HEK293 (cell line): ENCODE data around the gene MTX1.
A peak's percentile ranks its signal among the peaks of the same experiment; 100 is the strongest.

Experiments
- BCL11A ChIP-seq: fragments of 450-650 bp; formaldehyde crosslinking; IDR thresholded peaks from 2 replicates; pipeline ENCODE4 v1.5.1; 2016; ENCODE audit warnings: low read depth, missing biosample characterization, missing genetic modification characterization
- FEZF1 ChIP-seq: fragments of 450-650 bp; formaldehyde crosslinking; IDR thresholded peaks from 2 replicates; pipeline ENCODE4 v1.5.1; 2016; ENCODE audit warnings: missing biosample characterization, missing genetic modification characterization
- GLIS1 ChIP-seq: fragments of 450-650 bp; formaldehyde crosslinking; IDR thresholded peaks from 2 replicates; pipeline ENCODE4 v1.5.1; 2016; ENCODE audit warnings: missing biosample characterization, missing genetic modification characterization
- KLF10 ChIP-seq: fragments of 450-650 bp; IDR thresholded peaks from 2 replicates; pipeline ENCODE4 v1.5.1; 2018; ENCODE audit warnings: missing biosample characterization, mild to moderate bottlenecking, missing genetic modification characterization
- KLF8 ChIP-seq: fragments of 450-650 bp; formaldehyde crosslinking; IDR thresholded peaks from 2 replicates; pipeline ENCODE4 v1.5.1; 2016; ENCODE audit warnings: missing biosample characterization, missing genetic modification characterization
- ZBTB17 ChIP-seq: fragments of 450-650 bp; formaldehyde crosslinking; IDR thresholded peaks from 2 replicates; pipeline ENCODE4 v1.5.1; 2016; ENCODE audit warnings: missing biosample characterization, missing genetic modification characterization
- ZFP37 ChIP-seq: fragments of 450-650 bp; formaldehyde crosslinking; IDR thresholded peaks from 2 replicates; pipeline ENCODE4 v1.5.1; 2016; ENCODE audit warnings: missing biosample characterization, missing genetic modification characterization
- ZIC2 ChIP-seq: fragments of 450-650 bp; formaldehyde crosslinking; IDR thresholded peaks from 2 replicates; pipeline ENCODE4 v1.5.1; 2016; ENCODE audit warnings: missing biosample characterization, missing genetic modification characterization
- ZNF133 ChIP-seq: fragments of 450-650 bp; formaldehyde crosslinking; IDR thresholded peaks from 2 replicates; pipeline ENCODE4 v1.5.1; 2016; ENCODE audit warnings: missing biosample characterization, missing genetic modification characterization
- ZNF157 ChIP-seq: fragments of 450-650 bp; formaldehyde crosslinking; IDR thresholded peaks from 2 replicates; pipeline ENCODE4 v1.5.1; 2016; ENCODE audit warnings: missing biosample characterization, missing genetic modification characterization
- ZNF16 ChIP-seq: fragments of 450-650 bp; formaldehyde crosslinking; IDR thresholded peaks from 2 replicates; pipeline ENCODE4 v1.5.1; 2016; ENCODE audit warnings: low read depth, missing biosample characterization, missing genetic modification characterization
- ZNF2 ChIP-seq: fragments of 450-650 bp; formaldehyde crosslinking; IDR thresholded peaks from 2 replicates; pipeline ENCODE4 v1.5.1; 2016; ENCODE audit warnings: missing biosample characterization, missing genetic modification characterization
- ZNF211 ChIP-seq: fragments of 450-650 bp; formaldehyde crosslinking; IDR thresholded peaks from 2 replicates; pipeline ENCODE4 v1.5.1; 2016; ENCODE audit warnings: low read depth, missing biosample characterization, missing genetic modification characterization
- ZNF221 ChIP-seq: fragments of 450-650 bp; formaldehyde crosslinking; IDR thresholded peaks from 2 replicates; pipeline ENCODE4 v1.5.1; 2017; ENCODE audit warnings: missing biosample characterization, missing genetic modification characterization, borderline replicate concordance
- ZNF311 ChIP-seq: fragments of 450-650 bp; formaldehyde crosslinking; IDR thresholded peaks from 2 replicates; pipeline ENCODE4 v1.5.1; 2017; ENCODE audit warnings: missing biosample characterization, missing genetic modification characterization, borderline replicate concordance
- ZNF324 ChIP-seq: fragments of 450-650 bp; formaldehyde crosslinking; IDR thresholded peaks from 2 replicates; pipeline ENCODE4 v1.5.1; 2016; ENCODE audit warnings: missing biosample characterization, missing genetic modification characterization
- ZNF354C ChIP-seq: fragments of 450-650 bp; formaldehyde crosslinking; IDR thresholded peaks from 2 replicates; pipeline ENCODE4 v1.5.1; 2016; ENCODE audit warnings: missing biosample characterization, missing genetic modification characterization, low read depth, borderline replicate concordance
- ZNF366 ChIP-seq: fragments of 450-650 bp; formaldehyde crosslinking; conservative IDR thresholded peaks from 2 replicates; pipeline ENCODE4 v1.5.1; 2016; ENCODE audit warnings: missing biosample characterization, missing genetic modification characterization
- ZNF391 ChIP-seq: fragments of 450-650 bp; formaldehyde crosslinking; IDR thresholded peaks from 2 replicates; pipeline ENCODE4 v1.5.1; 2016; ENCODE audit warnings: low read depth, missing biosample characterization, missing genetic modification characterization, borderline replicate concordance
- ZNF48 ChIP-seq: fragments of 450-650 bp; formaldehyde crosslinking; IDR thresholded peaks from 2 replicates; pipeline ENCODE4 v1.5.1; 2016; ENCODE audit warnings: missing biosample characterization, missing genetic modification characterization
- ZNF510 ChIP-seq: fragments of 450-650 bp; formaldehyde crosslinking; IDR thresholded peaks from 2 replicates; pipeline ENCODE4 v1.5.1; 2018; ENCODE audit warnings: mild to moderate bottlenecking, missing genetic modification characterization, missing biosample characterization; ENCODE audit not compliant: insufficient replicate concordance
- ZNF514 ChIP-seq: fragments of 450-650 bp; formaldehyde crosslinking; IDR thresholded peaks from 2 replicates; pipeline ENCODE4 v1.5.1; 2016; ENCODE audit warnings: missing biosample characterization, missing genetic modification characterization
- ZNF530 ChIP-seq: fragments of 450-650 bp; formaldehyde crosslinking; IDR thresholded peaks from 2 replicates; pipeline ENCODE4 v1.5.1; 2016; ENCODE audit warnings: low read depth, missing biosample characterization, missing genetic modification characterization
- ZNF549 ChIP-seq: fragments of 450-650 bp; IDR thresholded peaks from 2 replicates; pipeline ENCODE4 v1.5.1; 2018; ENCODE audit warnings: missing biosample characterization, missing genetic modification characterization, mild to moderate bottlenecking, inconsistent platforms, moderate library complexity
- ZNF629 ChIP-seq: fragments of 450-650 bp; formaldehyde crosslinking; IDR thresholded peaks from 2 replicates; pipeline ENCODE4 v1.5.1; 2017; ENCODE audit warnings: missing biosample characterization, missing genetic modification characterization
- ZNF660 ChIP-seq: fragments of 450-650 bp; IDR thresholded peaks from 2 replicates; pipeline ENCODE4 v1.5.1; 2018; ENCODE audit warnings: missing biosample characterization, mild to moderate bottlenecking, missing genetic modification characterization
- ZNF792 ChIP-seq: fragments of 450-650 bp; formaldehyde crosslinking; IDR thresholded peaks from 2 replicates; pipeline ENCODE4 v1.5.1; 2016; ENCODE audit warnings: missing biosample characterization, missing genetic modification characterization
- ZNF837 ChIP-seq: fragments of 450-650 bp; formaldehyde crosslinking; IDR thresholded peaks from 2 replicates; pipeline ENCODE4 v1.5.1; 2016; ENCODE audit warnings: missing biosample characterization, missing genetic modification characterization
- ZSCAN23 ChIP-seq: fragments of 450-650 bp; formaldehyde crosslinking; IDR thresholded peaks from 2 replicates; pipeline ENCODE4 v1.5.1; 2016; ENCODE audit warnings: missing biosample characterization, missing genetic modification characterization
- ZSCAN4 ChIP-seq: fragments of 450-650 bp; formaldehyde crosslinking; IDR thresholded peaks from 2 replicates; pipeline ENCODE4 v1.5.1; 2017; ENCODE audit warnings: missing biosample characterization, missing genetic modification characterization
- TF ChIP-seq, protein P1 (sequence below): fragments of 450-650 bp; formaldehyde crosslinking; IDR thresholded peaks from 2 replicates; pipeline ENCODE4 v1.5.1; 2016; ENCODE audit warnings: missing biosample characterization, missing genetic modification characterization
- TF ChIP-seq, protein P2 (sequence below): fragments of 450-650 bp; formaldehyde crosslinking; IDR thresholded peaks from 2 replicates; pipeline ENCODE4 v1.5.1; 2016; ENCODE audit warnings: missing biosample characterization, missing genetic modification characterization, borderline replicate concordance
- TF ChIP-seq, protein P3 (sequence below): fragments of 450-650 bp; formaldehyde crosslinking; IDR thresholded peaks from 2 replicates; pipeline ENCODE4 v1.5.1; 2016; ENCODE audit warnings: missing biosample characterization, missing genetic modification characterization

The MTX1 gene

DNA sequence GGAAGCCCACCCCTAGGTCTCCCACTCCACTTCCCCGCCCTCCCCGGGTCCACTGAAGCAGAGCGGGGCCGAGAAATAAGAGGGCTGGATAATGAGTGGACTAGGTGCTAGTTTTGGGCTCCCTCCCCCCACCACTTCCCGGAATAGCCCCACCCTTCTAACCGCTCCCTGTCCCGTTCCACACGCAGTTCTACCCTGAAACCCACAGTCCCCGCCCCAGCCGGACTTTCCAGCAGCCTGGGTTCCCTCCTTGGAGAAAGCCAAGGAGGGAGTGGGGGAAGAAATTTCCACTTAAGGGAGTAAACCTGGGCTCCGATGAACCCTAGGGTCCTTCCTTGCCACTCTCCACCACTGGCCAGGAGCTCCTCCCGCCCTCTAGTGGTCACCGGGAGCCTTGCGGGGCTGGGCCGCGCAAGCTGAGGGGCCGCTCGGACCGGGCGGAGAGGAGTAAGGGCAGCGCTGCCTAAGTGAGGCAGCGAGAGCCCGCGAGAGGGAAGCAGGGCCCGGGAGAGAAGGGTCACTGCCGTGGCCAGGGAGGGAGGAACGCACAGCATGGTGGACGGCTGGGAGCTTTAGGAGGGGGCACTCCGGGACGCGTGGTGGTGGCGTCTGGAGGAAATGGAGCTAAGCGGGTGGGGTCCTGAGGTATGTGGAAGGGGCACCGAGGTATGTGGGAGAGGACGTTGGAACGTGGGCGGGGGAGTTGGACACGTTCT lies 15.1 kb upstream of the MTX1 start (continued):
- TF ChIP-seq ZNF510 (tag by site-specific recombination) (no peak), ZNF48 (tag by site-specific recombination) (no peak), ZNF660 (peak; percentile 90), ZFP37 (tag by site-specific recombination) (peak; percentile 55; the same call in 1 of the 2 replicates), ZNF16 (tag by site-specific recombination) (no peak), ZNF629 (peak; percentile 23; the same call in 1 of the 2 replicates), ZNF792 (tag by site-specific recombination) (peak; percentile 65; the same call in 1 of the 2 replicates), KLF8 (tag by site-specific recombination) (peak; percentile 73), BCL11A (tag by site-specific recombination) (peak; percentile 80), ZNF514 (tag by site-specific recombination) (no peak), ZNF2 (tag by site-specific recombination) (peak; percentile 33; the same call in 1 of the 2 replicates), ZNF366 (peak; percentile 67; the same call in 1 of the 2 replicates), GLIS1 (tag by site-specific recombination) (peak; percentile 61; the same call in 1 of the 2 replicates), ZNF354C (tag by site-specific recombination) (no peak), ZSCAN4 (tag by site-specific recombination) (no peak), ZNF391 (no peak), ZNF311 (tag by site-specific recombination) (no peak), ZIC2 (peak; percentile 55), KLF10 (no peak), ZNF549 (tag by site-specific recombination) (no peak), ZNF133 (no peak), ZBTB17 (no peak; the same call in 1 of the 2 replicates), ZNF324 (tag by site-specific recombination) (peak; percentile 73; the same call in 1 of the 2 replicates), ZNF221 (tag by site-specific recombination) (no peak), ZNF211 (no peak), ZNF837 (no peak), ZSCAN23 (no peak), FEZF1 (tag by site-specific recombination) (peak; percentile 4; the same call in 1 of the 2 replicates), ZNF157 (tag by site-specific recombination) (no peak), ZNF530 (no peak)
- TF ChIP-seq, protein P1, sequence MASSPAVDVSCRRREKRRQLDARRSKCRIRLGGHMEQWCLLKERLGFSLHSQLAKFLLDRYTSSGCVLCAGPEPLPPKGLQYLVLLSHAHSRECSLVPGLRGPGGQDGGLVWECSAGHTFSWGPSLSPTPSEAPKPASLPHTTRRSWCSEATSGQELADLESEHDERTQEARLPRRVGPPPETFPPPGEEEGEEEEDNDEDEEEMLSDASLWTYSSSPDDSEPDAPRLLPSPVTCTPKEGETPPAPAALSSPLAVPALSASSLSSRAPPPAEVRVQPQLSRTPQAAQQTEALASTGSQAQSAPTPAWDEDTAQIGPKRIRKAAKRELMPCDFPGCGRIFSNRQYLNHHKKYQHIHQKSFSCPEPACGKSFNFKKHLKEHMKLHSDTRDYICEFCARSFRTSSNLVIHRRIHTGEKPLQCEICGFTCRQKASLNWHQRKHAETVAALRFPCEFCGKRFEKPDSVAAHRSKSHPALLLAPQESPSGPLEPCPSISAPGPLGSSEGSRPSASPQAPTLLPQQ (tag by site-specific recombination) = peak; percentile 82
- TF ChIP-seq, protein P2, sequence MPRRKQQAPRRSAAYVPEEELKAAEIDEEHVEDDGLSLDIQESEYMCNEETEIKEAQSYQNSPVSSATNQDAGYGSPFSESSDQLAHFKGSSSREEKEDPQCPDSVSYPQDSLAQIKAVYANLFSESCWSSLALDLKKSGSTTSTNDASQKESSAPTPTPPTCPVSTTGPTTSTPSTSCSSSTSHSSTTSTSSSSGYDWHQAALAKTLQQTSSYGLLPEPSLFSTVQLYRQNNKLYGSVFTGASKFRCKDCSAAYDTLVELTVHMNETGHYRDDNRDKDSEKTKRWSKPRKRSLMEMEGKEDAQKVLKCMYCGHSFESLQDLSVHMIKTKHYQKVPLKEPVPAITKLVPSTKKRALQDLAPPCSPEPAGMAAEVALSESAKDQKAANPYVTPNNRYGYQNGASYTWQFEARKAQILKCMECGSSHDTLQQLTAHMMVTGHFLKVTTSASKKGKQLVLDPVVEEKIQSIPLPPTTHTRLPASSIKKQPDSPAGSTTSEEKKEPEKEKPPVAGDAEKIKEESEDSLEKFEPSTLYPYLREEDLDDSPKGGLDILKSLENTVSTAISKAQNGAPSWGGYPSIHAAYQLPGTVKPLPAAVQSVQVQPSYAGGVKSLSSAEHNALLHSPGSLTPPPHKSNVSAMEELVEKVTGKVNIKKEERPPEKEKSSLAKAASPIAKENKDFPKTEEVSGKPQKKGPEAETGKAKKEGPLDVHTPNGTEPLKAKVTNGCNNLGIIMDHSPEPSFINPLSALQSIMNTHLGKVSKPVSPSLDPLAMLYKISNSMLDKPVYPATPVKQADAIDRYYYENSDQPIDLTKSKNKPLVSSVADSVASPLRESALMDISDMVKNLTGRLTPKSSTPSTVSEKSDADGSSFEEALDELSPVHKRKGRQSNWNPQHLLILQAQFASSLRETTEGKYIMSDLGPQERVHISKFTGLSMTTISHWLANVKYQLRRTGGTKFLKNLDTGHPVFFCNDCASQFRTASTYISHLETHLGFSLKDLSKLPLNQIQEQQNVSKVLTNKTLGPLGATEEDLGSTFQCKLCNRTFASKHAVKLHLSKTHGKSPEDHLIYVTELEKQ (tag by site-specific recombination) = no peak
- TF ChIP-seq, protein P3, sequence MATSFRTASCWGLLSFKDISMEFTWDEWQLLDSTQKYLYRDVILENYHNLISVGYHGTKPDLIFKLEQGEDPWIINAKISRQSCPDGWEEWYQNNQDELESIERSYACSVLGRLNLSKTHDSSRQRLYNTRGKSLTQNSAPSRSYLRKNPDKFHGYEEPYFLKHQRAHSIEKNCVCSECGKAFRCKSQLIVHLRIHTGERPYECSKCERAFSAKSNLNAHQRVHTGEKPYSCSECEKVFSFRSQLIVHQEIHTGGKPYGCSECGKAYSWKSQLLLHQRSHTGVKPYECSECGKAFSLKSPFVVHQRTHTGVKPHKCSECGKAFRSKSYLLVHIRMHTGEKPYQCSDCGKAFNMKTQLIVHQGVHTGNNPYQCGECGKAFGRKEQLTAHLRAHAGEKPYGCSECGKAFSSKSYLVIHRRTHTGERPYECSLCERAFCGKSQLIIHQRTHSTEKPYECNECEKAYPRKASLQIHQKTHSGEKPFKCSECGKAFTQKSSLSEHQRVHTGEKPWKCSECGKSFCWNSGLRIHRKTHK (tag by site-specific recombination) = no peak
